H1 (cell line): ENCODE results near the gene MRPL39. TPM values are rescaled to one million over a fixed set of nuclear protein-coding genes. Genes with fewer than 3 reads are reported as not detected.
A peak's percentile ranks its signal among the peaks of the same experiment; 100 is the strongest.

Source experiments
- CTCF ChIA-PET: fragments of 300-600 bp; sonication (Branson Sonifier 250); formaldehyde crosslinking; loops from one replicate; lab custom pipeline; 2021; ENCODE audit not compliant: partially characterized antibody; lab: Charles Lee
- POLR2A ChIA-PET: fragments of 300-600 bp; sonication (Branson Sonifier 250); formaldehyde crosslinking; loops from one replicate; lab custom pipeline; 2021; ENCODE audit warnings: inconsistent platforms; ENCODE audit not compliant: partially characterized antibody; lab: Charles Lee
- DNase-seq, 2 experiments: peaks; one replicate each; pipeline versions ENCODE4 v3.0.0 to v3.0.0-alpha.2; 2010 to 2022; ENCODE audit warnings: low spot score in 2 of 2, low read depth in 1 of 2, mixed read lengths in 1 of 2
- FAIRE-seq: peaks from 2 replicates; lab custom pipeline; 2011; peaks lifted over from hg19 to GRCh38; lab: Jason Lieb, UNC
- H2AFZ ChIP-seq: 2 replicates; pipeline ENCODE4 v1.8.1; 2012; ENCODE audit warnings: low read length, inconsistent platforms
- H2AK5ac ChIP-seq: 2 replicates; pipeline ENCODE4 v1.6.1; 2013; ENCODE audit warnings: low read depth, low read length
- H2BK120ac ChIP-seq: replicated peaks from 2 replicates; pipeline ENCODE3; 2013; ENCODE audit warnings: low read depth, low read length, inconsistent platforms
- H2BK12ac ChIP-seq: 2 replicates; pipeline ENCODE4 v1.6.1; 2013; ENCODE audit warnings: low read depth, low read length
- H2BK15ac ChIP-seq: 2 replicates; pipeline ENCODE4 v1.6.1; 2013; ENCODE audit warnings: low read length
- H2BK20ac ChIP-seq: 2 replicates; pipeline ENCODE4 v1.6.1; 2013; ENCODE audit warnings: low read length
- H2BK5ac ChIP-seq: 2 replicates; pipeline ENCODE4 v1.6.1; 2013; ENCODE audit warnings: low read depth, low read length
- H3K14ac ChIP-seq: 2 replicates; pipeline ENCODE4 v1.6.1; 2013; ENCODE audit warnings: inconsistent platforms; ENCODE audit not compliant: insufficient read length
- H3K18ac ChIP-seq: 2 replicates; pipeline ENCODE4 v1.6.1; 2013; ENCODE audit warnings: low read length; ENCODE audit errors: extremely low read depth
- H3K23ac ChIP-seq: 2 replicates; pipeline ENCODE4 v1.6.1; 2013; ENCODE audit warnings: inconsistent platforms; ENCODE audit not compliant: insufficient read length
- H3K23me2 ChIP-seq: 2 replicates; pipeline ENCODE4 v1.6.1; 2013; ENCODE audit warnings: low read depth, low read length
- H3K27ac ChIP-seq: 2 replicates; pipeline ENCODE4 v1.6.1; 2011; ENCODE audit warnings: low read depth, low read length, inconsistent platforms
- H3K27me3 ChIP-seq, 4 experiments: replicated peaks in 1 of 4; 1 replicate in 1 of 4; 2 replicates in 3 of 4; pipeline versions ENCODE4 v1.6.1 to v1.8.1; 2011 to 2013; ENCODE audit warnings: low read length in 3 of 4, mild to moderate bottlenecking in 3 of 4, inconsistent platforms in 2 of 4, mixed read lengths in 2 of 4, moderate library complexity in 1 of 4; ENCODE audit not compliant: control insufficient read depth in 3 of 4, insufficient read depth in 3 of 4; ENCODE audit errors: extremely low read depth in 1 of 4
- H3K36me3 ChIP-seq, 4 experiments: 2 replicates each; pipeline versions ENCODE4 v1.6.1 to v1.8.1; 2011 to 2013; ENCODE audit warnings: mild to moderate bottlenecking in 4 of 4, low read length in 3 of 4, moderate library complexity in 2 of 4, control low read depth in 1 of 4, inconsistent platforms in 1 of 4; ENCODE audit not compliant: insufficient read depth in 4 of 4, control insufficient read depth in 2 of 4
- H3K4ac ChIP-seq: replicated peaks from 2 replicates; pipeline ENCODE3; 2013; ENCODE audit warnings: low read length, low read depth, mixed read lengths, inconsistent platforms; ENCODE audit not compliant: insufficient read length
- H3K4me1 ChIP-seq, 4 experiments: replicated peaks in 1 of 4; 1 replicate in 1 of 4; 2 replicates in 3 of 4; pipeline versions ENCODE4 v1.6.1 to v1.8.1; 2011 to 2013; ENCODE audit warnings: low read length in 3 of 4, inconsistent platforms in 2 of 4, mixed read lengths in 1 of 4; ENCODE audit not compliant: insufficient read depth in 4 of 4, control insufficient read depth in 3 of 4
- H3K4me2 ChIP-seq, 2 experiments: 2 replicates each; pipeline versions ENCODE4 v1.6.1 to v1.8.1; 2011 to 2013; ENCODE audit warnings: low read depth in 2 of 2, low read length in 2 of 2, control low read depth in 1 of 2, inconsistent platforms in 1 of 2, mild to moderate bottlenecking in 1 of 2; ENCODE audit not compliant: insufficient read depth in 1 of 2
- H3K4me3 ChIP-seq, 4 experiments: fragments of 200-600, 300-600 bp in 1 of 4; sonication (generic), shearing (Covaris generic), sonication (Bioruptor Twin) in 1 of 4; 2 replicates each; pipeline versions ENCODE4 v1.5.1 to v1.8.1; 2011 to 2016; ENCODE audit warnings: low read length in 4 of 4, low read depth in 3 of 4, control low read depth in 2 of 4, inconsistent platforms in 2 of 4, mild to moderate bottlenecking in 2 of 4, mixed read lengths in 1 of 4, moderate library complexity in 1 of 4; ENCODE audit not compliant: insufficient read depth in 2 of 4; ENCODE audit errors: extremely low read depth in 1 of 4
- H3K56ac ChIP-seq: replicated peaks from 2 replicates; pipeline ENCODE3; 2013; ENCODE audit warnings: low read depth, mild to moderate bottlenecking, mixed read lengths, low read length, inconsistent platforms; ENCODE audit not compliant: insufficient read length
- H3K79me1 ChIP-seq: 2 replicates; pipeline ENCODE4 v1.6.1; 2013; ENCODE audit warnings: low read depth, low read length, control low read depth
- H3K79me2 ChIP-seq, 2 experiments: 2 replicates each; pipeline versions ENCODE4 v1.6.1 to v1.8.1; 2012 to 2013; ENCODE audit warnings: low read length in 2 of 2, mild to moderate bottlenecking in 2 of 2, inconsistent platforms in 1 of 2; ENCODE audit not compliant: insufficient read depth in 2 of 2, control insufficient read depth in 1 of 2
- H3K9ac ChIP-seq, 4 experiments: replicated peaks in 1 of 4; 1 replicate in 1 of 4; 2 replicates in 3 of 4; pipeline versions ENCODE4 v1.6.1 to v1.8.1; 2011 to 2013; ENCODE audit warnings: low read depth in 3 of 4, low read length in 3 of 4, control low read depth in 2 of 4, mild to moderate bottlenecking in 2 of 4, moderate library complexity in 2 of 4, inconsistent platforms in 1 of 4; ENCODE audit errors: extremely low read depth in 1 of 4
- H3K9me3 ChIP-seq, 2 experiments: 2 replicates each; pipeline versions ENCODE4 v1.6.1 to v1.8.1; 2012 to 2013; ENCODE audit warnings: mild to moderate bottlenecking in 2 of 2, moderate library complexity in 2 of 2, control low read depth in 1 of 2, inconsistent platforms in 1 of 2, low read depth in 1 of 2, low read length in 1 of 2, mixed read lengths in 1 of 2; ENCODE audit not compliant: insufficient read depth in 2 of 2
- H4K20me1 ChIP-seq, 2 experiments: replicated peaks in 1 of 2; 2 replicates each; pipeline versions ENCODE3 to v1.8.1; 2011 to 2013; ENCODE audit warnings: inconsistent platforms in 2 of 2, low read length in 2 of 2, mild to moderate bottlenecking in 1 of 2; ENCODE audit not compliant: insufficient read depth in 2 of 2, control insufficient read depth in 1 of 2
- H4K5ac ChIP-seq: 2 replicates; pipeline ENCODE4 v1.6.1; 2013; ENCODE audit warnings: low read length, low read depth, mixed read lengths, inconsistent platforms; ENCODE audit not compliant: insufficient read length
- H4K8ac ChIP-seq: 2 replicates; pipeline ENCODE4 v1.8.0; 2013; ENCODE audit warnings: mild to moderate bottlenecking, moderate library complexity, low read length, inconsistent platforms; ENCODE audit not compliant: insufficient read depth; ENCODE audit errors: extremely low read depth
- H4K91ac ChIP-seq: replicated peaks from 2 replicates; pipeline ENCODE3; 2013; ENCODE audit warnings: low read length, mixed read lengths, inconsistent platforms; ENCODE audit not compliant: insufficient read length
- KDM1A ChIP-seq: fragments of 200-600, 300-600 bp; sonication (generic); IDR thresholded peaks from 2 replicates; pipeline ENCODE4 v1.7.1; 2016; ENCODE audit warnings: mild to moderate bottlenecking, low read length, borderline replicate concordance
- KDM4A ChIP-seq: IDR thresholded peaks from one replicate; pipeline ENCODE4 v1.7.1; 2012; ENCODE audit warnings: low read depth, mild to moderate bottlenecking, moderate library complexity, low read length, inconsistent platforms; ENCODE audit not compliant: severe bottlenecking
- TEAD4 ChIP-seq: IDR thresholded peaks from 2 replicates; pipeline ENCODE4 v1.6.1; 2012; ENCODE audit warnings: low read depth, low read length, inconsistent platforms, mixed read lengths
- WGBS, 2 experiments: shearing (Covaris generic) in 1 of 2; methylation state at CpG; one replicate each; pipeline versions ENCODE4 v1.1.6 to v1.1.7; 2013 to 2015; ENCODE audit warnings: low lambda C conversion rate in 2 of 2, mixed read lengths in 2 of 2, inconsistent platforms in 1 of 2, low coverage in 1 of 2, missing lambda C conversion rate in 1 of 2; ENCODE audit not compliant: insufficient replicate concordance in 2 of 2, insufficient coverage in 1 of 2, insufficient read length in 1 of 2; ENCODE audit errors: extremely low coverage in 1 of 2, missing lambda C conversion rate in 1 of 2; 5-methylcytosine and 5-hydroxymethylcytosine counted together
- polyA plus RNA-seq, 7 experiments: library from polyadenylated mRNA; depleted of rRNA in 3 of 7; stranded (reverse) in 5 of 7; unstranded in 2 of 7; fragments of >200 nt in 5 of 7; fragments of 200-250 nt in 2 of 7; gene quantifications; 1 replicate in 5 of 7; 2 replicates in 1 of 7; 4 replicates in 1 of 7; pipeline versions ENCODE4 v1.2.1 to v1.2.3, GENCODE V29; 2011 to 2013; ENCODE audit warnings: missing spikeins in 2 of 7, mixed read lengths in 2 of 7
- total RNA-seq: library from RNA; stranded (reverse); fragmentation: NEBNext Ultra II Directional; extraction: Animal tissue kit (Norgen Biotek cat#: 25700); gene quantifications from 2 replicates; pipeline ENCODE4 v1.2.1, GENCODE V29; 2021

The MRPL39 gene
- total and polyA plus RNA-seq, 2 of the 8 experiments (the other 6 are each of a cell fraction or from before 2014, with no cell fraction given), result 20.3 to 43.2 TPM

- H4K8ac ChIP-seq, result no peak overlapping the region
- no peak overlapping the region for H2BK15ac ChIP-seq
- H3K36me3 ChIP-seq, result no peaks in the 10 kb centered on the region
- no peak overlapping the region for H2BK120ac ChIP-seq
- no peak overlapping the region for H3K14ac ChIP-seq
- no peak overlapping the region for H2BK12ac ChIP-seq
- no peak overlapping the region for H3K4me2 ChIP-seq
- POLR2A ChIA-PET, result no interaction called here
- H3K4me3 ChIP-seq, result no peak overlapping the region
- H3K27me3 ChIP-seq, result no peaks in the 10 kb centered on the region
- no peak overlapping the region for H2AFZ ChIP-seq
- no peaks in the 10 kb centered on the region for H4K20me1 ChIP-seq
- no peak for TF ChIP-seq KDM1A
- no peak for TF ChIP-seq KDM4A
- TF ChIP-seq TEAD4, result no peak
- TF ChIP-seq, all 59 proteins: peak for 0
- H3K79me2 ChIP-seq, result no peaks in the 10 kb centered on the region
- no peak for DNase-seq
- H2BK20ac ChIP-seq, result no peak overlapping the region
- H3K27ac ChIP-seq, result no peak overlapping the region
- no peaks in the 10 kb centered on the region for H3K9me3 ChIP-seq
- 88 to 100% methylated on average over 1 to 4 of the region's 4 CpGs for WGBS, 2 experiments
- CTCF ChIA-PET, result interaction anchor here (2.5 kb wide), 1 partner anchor 149 kb away, joined by 7 read pairs; no protein-coding TSS in a partner anchor
- peak overlapping the region; percentile 17 for H3K56ac ChIP-seq
- FAIRE-seq, result no peak
- H4K91ac ChIP-seq, result no peak overlapping the region
- no peaks in the 10 kb centered on the region for H3K79me1 ChIP-seq
- H3K9ac ChIP-seq, result no peak overlapping the region
- H3K4me1 ChIP-seq, result peaks cover 0 to 3% (median 0%) of the 10 kb centered on the region in 4 experiments; a peak in 1 of 7 replicates
- no peak overlapping the region for H2AK5ac ChIP-seq
- H3K18ac ChIP-seq, result no peak overlapping the region
- no peaks in the 10 kb centered on the region for H3K23me2 ChIP-seq
- no peak overlapping the region for H2BK5ac ChIP-seq
- H3K4ac ChIP-seq, result no peak overlapping the region
- no peak overlapping the region for H3K23ac ChIP-seq
- no peak overlapping the region for H4K5ac ChIP-seq
These were observed 37.6 kb downstream of the MRPL39 start for GRCh38 chr21:25569711-25570110.
